Measurements from ENCODE around the gene CXCL17. TPM values are rescaled to one million over a fixed set of nuclear protein-coding genes. Genes with fewer than 3 reads are reported as not detected.

CXCL17 gene
- total RNA-seq, 1 experiment from 2014 or later, result not detected

- no peak overlapping the region for H2BK5ac ChIP-seq (ENCODE audit: insufficient read length, low read length)
- H3K9ac ChIP-seq (ENCODE audit: extremely low read depth, insufficient read length, low read length), result no peak overlapping the region
- Mint-ChIP-seq H3K4me3 (no peak overlapping the region), H3K27me3 (ENCODE audit: low read depth) (no peaks in the 10 kb centered on the region; the same call in none of the 2 replicates), H3K9me3 (no peaks in the 10 kb centered on the region), H3K36me3 (ENCODE audit: insufficient read depth in 1 of 3, low read depth in 3 of 3) (peaks cover 0 to 6% (median 3%) of the 10 kb centered on the region in 3 experiments; a peak in 5 of 7 replicates), H3K27ac (no peak overlapping the region), H3K4me1 (peaks cover 43 to 44% of the 10 kb centered on the region in 2 experiments)
- no peak overlapping the region for H2BK20ac ChIP-seq (ENCODE audit: low read depth, low read length, poor library complexity, severe bottlenecking)
- no peak overlapping the region for H4K8ac ChIP-seq (replicated peaks; ENCODE audit: insufficient read length, low read depth, low read length)
- H3K14ac ChIP-seq (ENCODE audit: insufficient read depth, low read length), result no peak overlapping the region
- no peak for TF ChIP-seq CTCF (conservative IDR thresholded peaks at IDR 0.05)
- H4K5ac ChIP-seq (ENCODE audit: insufficient read length, low read depth, low read length), result no peak overlapping the region
- H3K27me3 ChIP-seq (ENCODE audit: insufficient read depth, low read length), result no peaks in the 10 kb centered on the region
- no peak overlapping the region for H2BK15ac ChIP-seq (ENCODE audit: low read depth, low read length)
- H2BK12ac ChIP-seq (ENCODE audit: insufficient read length, low read depth, low read length), result no peak overlapping the region
- no peak overlapping the region for H2AFZ ChIP-seq (ENCODE audit: low read length)
- no peak overlapping the region for H2BK120ac ChIP-seq (ENCODE audit: low read depth, low read length, poor library complexity, severe bottlenecking)
- H2AK5ac ChIP-seq (ENCODE audit: insufficient read length, low read length), result no peak overlapping the region
- no peak overlapping the region for H3K23ac ChIP-seq (ENCODE audit: insufficient read length, low read depth, low read length)
- no peaks in the 10 kb centered on the region for H3K9me3 ChIP-seq (ENCODE audit: control insufficient read depth, low read depth, low read length)
- WGBS (ENCODE audit: extremely low coverage, insufficient read length, low lambda C conversion rate), result no CpG with 5 or more reads among the region's 2 CpGs
- H3K4ac ChIP-seq (ENCODE audit: low read depth, low read length), result no peak overlapping the region
- no peaks in the 10 kb centered on the region for H3K79me2 ChIP-seq (ENCODE audit: insufficient read depth, low read length)
- no peaks in the 10 kb centered on the region for H3K23me2 ChIP-seq (ENCODE audit: insufficient read length, low read depth, low read length, poor library complexity, severe bottlenecking)
- peaks cover 11% of the 10 kb centered on the region; the same call in 1 of the 2 replicates for H3K4me1 ChIP-seq (ENCODE audit: insufficient read depth, low read length)
- no peak overlapping the region for H3K4me2 ChIP-seq (ENCODE audit: insufficient read depth, insufficient read length, low read length)
- DNase-seq, result no peak
- H4K91ac ChIP-seq (ENCODE audit: insufficient read length, low read depth, low read length), result no peak overlapping the region
- H3K18ac ChIP-seq (ENCODE audit: insufficient read length, low read depth, low read length), result no peak overlapping the region
- no peak overlapping the region for H3T11ph ChIP-seq (ENCODE audit: low read length)
- no peak overlapping the region for H3K27ac ChIP-seq (ENCODE audit: insufficient read length, low read depth, low read length)
- H3K79me1 ChIP-seq (ENCODE audit: insufficient read depth, low read depth, low read length, poor library complexity, severe bottlenecking), result no peaks in the 10 kb centered on the region
- no peaks in the 10 kb centered on the region for H4K20me1 ChIP-seq (ENCODE audit: control insufficient read depth, insufficient read depth, insufficient read length)
- H3K56ac ChIP-seq (ENCODE audit: insufficient read length, low read depth, low read length), result no peak overlapping the region
These were observed 35.2 kb upstream of the CXCL17 start for GRCh38 chr19:42477933-42478332.

All from H9 (cell line).